SHP77 treated with DMSO at 0.1 percent for 48 hours (cell line): ENCODE data around the gene L1CAM.

Experiments used
- DNase-seq: peaks from one replicate; lab custom pipeline; 2025; lab: John Stamatoyannopoulos, UW

The L1CAM gene

GRCh38 chrX:153925387-153925738 lies 39.4 kb upstream of the L1CAM start:
- DNase-seq: no peak

- DNase-seq: no peak
Measured at GRCh38 chrX:153924149-153924861, 38.3 kb upstream of the L1CAM start.

- DNase-seq: no peak
Measured at GRCh38 chrX:153922932-153923857, 37.2 kb upstream of the L1CAM start.

GRCh38 chrX:153921511-153922446 lies 35.8 kb upstream of the L1CAM start:
- DNase-seq: no peak

GRCh38 chrX:153921070-153921469 lies 35.1 kb upstream of the L1CAM start:
- DNase-seq: no peak

GRCh38 chrX:153920546-153920945 lies 34.6 kb upstream of the L1CAM start:
- DNase-seq: no peak

GRCh38 chrX:153919281-153919680 lies 33.3 kb upstream of the L1CAM start:
- no peak for DNase-seq

- no peak for DNase-seq
Measured at GRCh38 chrX:153917869-153918268, 31.9 kb upstream of the L1CAM start.

- DNase-seq: no peak
Measured at GRCh38 chrX:153913701-153914100, 27.7 kb upstream of the L1CAM start.

GRCh38 chrX:153913211-153913610 lies 27.2 kb upstream of the L1CAM start:
- no peak for DNase-seq

GRCh38 chrX:153911798-153912197 lies 25.8 kb upstream of the L1CAM start:
- DNase-seq: no peak

- DNase-seq: no peak
Measured at GRCh38 chrX:153910446-153910845, 24.5 kb upstream of the L1CAM start.

GRCh38 chrX:153909980-153910360 lies 24.0 kb upstream of the L1CAM start:
- no peak for DNase-seq

- DNase-seq: no peak
Measured at GRCh38 chrX:153909024-153909979, 23.3 kb upstream of the L1CAM start.

GRCh38 chrX:153908219-153908860 lies 22.4 kb upstream of the L1CAM start:
- no peak for DNase-seq

- no peak for DNase-seq
Measured at GRCh38 chrX:153907456-153907855, 21.5 kb upstream of the L1CAM start.

GRCh38 chrX:153906126-153906917 lies 20.3 kb upstream of the L1CAM start:
- no peak for DNase-seq

- no peak for DNase-seq
Measured at GRCh38 chrX:153905481-153906095, 19.6 kb upstream of the L1CAM start.
